Measurements from ENCODE around the gene NFASC. TPM values are rescaled to one million over a fixed set of nuclear protein-coding genes. Genes with fewer than 3 reads are reported as not detected.

Gene NFASC
- total and polyA plus RNA-seq, 9 of the 15 experiments (the other 6 are each of a cell fraction or from before 2014, with no cell fraction given): 0.03 to 0.16 (median 0.06) TPM; not detected in 6

- TF ChIP-seq MGA (IDR thresholded peaks at IDR 0.05) (no peak), GTF2F1 (IDR thresholded peaks at IDR 0.05; ENCODE audit: low read depth, low read length) (no peak), SAFB (IDR thresholded peaks at IDR 0.05; ENCODE audit: borderline replicate concordance, low read depth, low read length) (no peak), CEBPG (CRISPR knock-in tag; IDR thresholded peaks at IDR 0.05) (no peak), CEBPG (tag; conservative IDR thresholded peaks at IDR 0.05 in 1 of 2, IDR thresholded peaks at IDR 0.05 in 1 of 2) (no peak), ZKSCAN1 (IDR thresholded peaks at IDR 0.05; ENCODE audit: low read depth, low read length) (0 out of 2 replicates have a peak, but pooled peaks have one; percentile 20), POLR3A (IDR thresholded peaks at IDR 0.05; ENCODE audit: borderline replicate concordance, extremely low read depth, insufficient read depth, insufficient read length) (no peak)
Measured at GRCh38 chr1:204989266-204990058, 118.8 kb downstream of the NFASC start (continued).

Data from K562 (cell line).